Measurements from ENCODE around the gene P2RY13.

Gene P2RY13

GRCh38 chr3:151319628-151320027 lies 9.7 kb downstream of the P2RY13 start:
- DNase-seq = no peak

DNA sequence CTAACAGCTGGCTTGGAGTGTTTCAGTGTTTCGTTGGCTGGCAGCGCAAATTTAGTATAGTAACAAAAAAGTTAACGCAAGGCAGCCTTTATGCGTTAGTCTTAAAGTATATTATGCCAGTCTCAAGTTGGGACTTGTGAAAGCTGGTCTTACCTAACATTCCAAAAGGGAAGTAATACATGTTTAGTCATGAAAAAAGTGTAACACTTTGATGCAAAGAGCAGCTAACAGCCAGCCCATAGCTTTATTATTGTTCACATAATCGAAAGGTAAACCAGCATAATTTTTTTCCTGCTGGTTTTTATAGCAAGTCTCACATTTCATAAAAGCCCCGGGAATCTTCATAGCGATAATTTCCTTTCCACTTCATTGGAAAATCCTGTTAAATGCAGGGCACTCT lies 10.4 kb downstream of the P2RY13 start:
- DNase-seq = no peak

DNA sequence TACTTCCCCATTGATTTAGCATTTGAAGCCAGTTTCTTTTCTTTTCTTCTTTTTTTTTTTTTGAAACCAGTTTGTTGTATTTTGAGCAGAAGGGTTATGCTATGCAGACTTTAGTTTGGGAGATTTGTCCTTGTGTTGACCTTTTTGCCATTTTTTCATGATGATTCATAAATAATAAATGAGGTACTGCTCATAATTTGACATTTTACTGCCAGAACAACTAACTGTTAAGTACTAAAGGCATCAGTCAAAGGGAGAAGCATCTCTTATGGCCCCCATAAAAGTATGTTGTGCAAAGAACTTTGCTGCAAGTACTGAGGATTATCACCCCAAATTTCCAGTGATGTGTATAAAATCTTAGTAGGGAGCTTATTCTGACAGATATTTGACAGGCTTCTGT lies 11.0 kb downstream of the P2RY13 start:
- no peak for DNase-seq

DNA sequence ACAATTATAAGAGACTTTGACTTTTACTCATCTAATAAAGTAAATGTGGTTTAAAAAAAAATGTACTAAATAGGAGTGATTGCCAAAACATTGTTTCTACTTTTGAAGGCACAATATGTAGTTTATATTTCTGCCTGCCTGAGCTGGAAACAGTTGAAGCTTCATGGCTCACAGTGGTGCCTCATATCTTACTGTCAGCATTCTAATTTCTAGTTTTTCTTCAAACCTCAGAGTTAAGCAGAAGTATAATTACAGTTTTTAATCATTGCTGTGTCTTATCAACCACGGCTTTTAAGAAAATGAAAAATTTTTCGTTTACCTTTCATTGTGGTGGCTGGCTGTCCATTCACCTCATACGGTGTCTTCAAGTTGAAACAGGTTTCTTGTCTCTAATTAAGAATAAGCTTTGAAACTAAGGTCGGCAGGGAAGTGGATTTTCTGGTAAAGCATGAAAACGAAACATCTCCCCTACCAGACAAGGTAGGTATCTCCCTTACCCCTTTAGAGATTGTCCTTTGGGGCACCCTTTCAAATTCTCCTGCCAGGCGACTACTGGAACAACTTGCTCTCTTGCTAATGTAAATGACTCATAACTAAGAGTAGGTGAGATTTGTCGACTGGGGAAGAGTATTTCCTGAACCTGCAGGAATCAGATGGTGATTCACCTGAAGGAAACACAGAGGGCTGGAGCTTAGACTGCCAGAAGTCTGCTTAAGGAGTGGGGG lies 12.9 kb downstream of the P2RY13 start, which contains the start of gene GPR87:
TSS of gene GPR87 (minus strand) at position 554 of the 725 bp plus-strand sequence. CDS start 16,720 bp downstream, outside the sequence.
- DNase-seq = no peak

GRCh38 chr3:151315846-151316245 lies 13.5 kb downstream of the P2RY13 start:
- no peak for DNase-seq

DNA sequence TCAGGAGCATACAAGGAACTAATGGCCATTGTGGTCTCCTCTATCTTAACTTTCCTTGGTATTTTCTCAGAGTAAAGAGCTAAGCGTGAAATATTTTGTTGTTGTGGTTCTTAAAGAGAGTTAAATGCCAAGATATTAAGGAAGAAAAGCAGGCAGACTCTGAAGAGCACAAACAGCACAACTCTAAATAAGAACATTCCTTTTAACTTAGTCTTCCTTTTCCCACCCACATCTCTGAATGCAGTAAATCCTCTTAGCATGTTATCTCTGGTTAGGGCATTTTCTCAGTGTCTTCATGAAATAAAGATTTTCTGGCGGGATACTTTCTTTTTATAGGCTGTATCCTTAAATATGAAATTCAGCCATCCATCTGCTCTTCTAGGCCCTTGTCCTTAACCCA lies 14.2 kb downstream of the P2RY13 start:
- DNase-seq = no peak

DNA sequence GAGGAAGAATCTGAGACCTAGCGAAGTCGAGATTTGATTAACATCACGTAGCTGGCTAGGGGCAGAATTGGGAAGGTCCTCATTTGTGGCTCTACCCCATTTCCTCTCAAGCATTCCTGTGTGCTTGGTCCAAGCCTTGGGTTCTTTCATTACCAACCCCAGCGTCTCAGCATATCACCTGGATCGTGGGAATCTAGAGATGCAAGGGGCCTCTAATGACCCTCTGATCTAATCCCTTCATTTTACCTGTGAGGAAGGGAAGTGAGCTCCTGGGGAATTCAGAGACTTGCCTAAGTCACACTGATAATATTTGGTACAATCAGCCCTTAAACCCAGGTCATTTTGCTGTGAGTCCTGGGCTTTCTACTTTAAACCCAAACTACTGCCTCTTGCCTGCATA lies 14.8 kb downstream of the P2RY13 start:
- no peak for DNase-seq

DNA sequence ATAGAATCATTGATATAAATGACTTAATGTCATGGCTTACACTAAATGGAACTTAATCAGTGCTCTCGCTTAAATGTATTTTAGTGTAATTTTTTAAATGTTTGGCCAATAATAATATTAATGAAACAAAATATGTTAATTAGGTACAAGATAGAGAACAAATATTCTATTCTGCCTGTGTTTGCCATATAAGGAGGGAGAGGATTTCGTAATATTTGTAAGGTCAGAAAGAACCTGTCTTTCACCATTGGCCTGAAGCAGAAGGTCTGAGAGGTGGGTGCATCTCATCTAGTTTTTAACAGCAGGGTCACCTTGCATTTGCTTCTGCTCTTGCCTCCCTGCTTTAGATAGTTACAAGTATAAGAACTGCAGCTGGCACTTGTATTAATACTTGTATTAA lies 15.2 kb downstream of the P2RY13 start:
- DNase-seq = no peak

GRCh38 chr3:151312972-151313371 lies 16.4 kb downstream of the P2RY13 start:
- DNase-seq = no peak

DNA sequence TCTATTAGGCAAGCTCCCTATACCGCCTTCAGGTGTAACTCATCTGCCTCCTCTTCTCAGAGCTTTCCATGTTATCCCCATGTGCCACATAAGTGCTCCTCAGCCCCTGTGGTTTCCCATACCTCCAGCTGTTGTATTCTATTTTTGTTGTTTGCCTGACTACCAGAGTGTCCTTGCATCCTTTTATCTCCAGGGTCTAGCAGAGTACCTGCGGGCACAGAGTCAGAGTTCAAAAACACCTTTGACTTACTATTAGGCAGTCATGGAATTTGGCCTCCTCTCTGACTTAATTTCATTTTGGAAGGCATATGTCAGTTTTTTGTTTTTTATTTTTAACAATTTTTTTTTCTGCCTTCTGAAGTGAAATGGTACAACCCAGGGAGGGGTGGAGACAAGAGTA lies 19.8 kb downstream of the P2RY13 start:
- DNase-seq = no peak

DNA sequence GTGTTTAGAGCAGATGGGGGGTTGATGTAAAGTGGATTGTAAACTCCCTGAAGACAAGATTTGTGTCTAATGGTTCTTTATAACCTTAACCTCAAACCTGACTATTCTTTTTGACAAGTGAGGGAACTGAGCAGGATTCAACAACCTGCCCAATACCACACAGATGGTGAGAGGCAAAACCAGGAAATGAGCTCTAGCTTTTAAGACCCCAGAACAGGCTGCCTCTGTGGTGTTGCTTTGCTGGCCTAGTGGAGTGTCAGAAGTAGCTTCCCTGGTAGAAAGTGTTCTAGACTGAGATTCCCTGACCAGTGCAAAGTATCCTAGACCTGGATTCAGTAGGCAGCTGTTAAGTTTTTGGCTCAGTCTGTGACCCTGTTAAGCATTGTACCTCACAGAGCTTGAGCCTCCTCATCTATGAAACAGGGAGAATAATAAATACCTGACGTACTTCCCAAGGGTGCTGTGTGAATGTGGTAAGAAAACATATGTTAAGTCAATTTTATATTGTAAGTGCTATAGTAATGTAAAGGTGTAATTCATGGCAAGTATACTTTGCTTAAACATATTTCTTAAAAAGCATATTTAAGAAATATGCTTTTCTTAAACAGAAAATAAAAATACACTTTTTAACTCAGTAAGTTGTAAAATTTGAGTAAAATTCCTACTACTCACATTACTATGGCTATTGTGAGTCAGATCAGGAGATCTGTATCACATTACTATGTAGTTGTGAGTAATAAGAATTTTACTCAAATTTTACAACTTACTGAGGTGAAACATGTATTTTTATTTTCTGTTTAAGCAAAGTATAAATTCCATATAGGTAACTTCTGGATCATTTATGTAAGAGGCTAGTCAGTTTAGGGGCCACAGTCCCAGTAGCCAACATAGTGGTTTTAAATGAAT lies 21.5 kb downstream of the P2RY13 start:
- no peak for DNase-seq

- DNase-seq = no peak
Measured at GRCh38 chr3:151307131-151307530, 22.2 kb downstream of the P2RY13 start.

GRCh38 chr3:151306168-151306810 lies 23.1 kb downstream of the P2RY13 start:
- DNase-seq = no peak

DNA sequence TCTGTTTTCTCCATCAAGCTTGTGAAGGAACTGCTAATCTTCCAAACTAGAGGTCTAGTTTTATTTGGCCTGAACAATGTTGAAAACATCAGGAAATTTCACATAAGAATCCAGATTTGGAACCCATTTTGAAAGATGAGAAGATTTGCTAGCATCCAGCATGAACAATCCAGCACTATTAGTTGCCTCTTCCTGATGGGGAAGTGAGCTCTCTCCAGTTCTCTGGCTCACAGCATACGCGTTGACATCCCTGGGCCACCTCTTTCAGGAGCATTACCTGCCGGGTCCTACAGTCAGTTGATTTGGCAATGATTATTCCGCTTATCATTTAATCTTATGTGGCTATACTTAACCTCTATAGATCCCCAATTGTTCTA lies 23.6 kb downstream of the P2RY13 start:
- DNase-seq = no peak

DNA sequence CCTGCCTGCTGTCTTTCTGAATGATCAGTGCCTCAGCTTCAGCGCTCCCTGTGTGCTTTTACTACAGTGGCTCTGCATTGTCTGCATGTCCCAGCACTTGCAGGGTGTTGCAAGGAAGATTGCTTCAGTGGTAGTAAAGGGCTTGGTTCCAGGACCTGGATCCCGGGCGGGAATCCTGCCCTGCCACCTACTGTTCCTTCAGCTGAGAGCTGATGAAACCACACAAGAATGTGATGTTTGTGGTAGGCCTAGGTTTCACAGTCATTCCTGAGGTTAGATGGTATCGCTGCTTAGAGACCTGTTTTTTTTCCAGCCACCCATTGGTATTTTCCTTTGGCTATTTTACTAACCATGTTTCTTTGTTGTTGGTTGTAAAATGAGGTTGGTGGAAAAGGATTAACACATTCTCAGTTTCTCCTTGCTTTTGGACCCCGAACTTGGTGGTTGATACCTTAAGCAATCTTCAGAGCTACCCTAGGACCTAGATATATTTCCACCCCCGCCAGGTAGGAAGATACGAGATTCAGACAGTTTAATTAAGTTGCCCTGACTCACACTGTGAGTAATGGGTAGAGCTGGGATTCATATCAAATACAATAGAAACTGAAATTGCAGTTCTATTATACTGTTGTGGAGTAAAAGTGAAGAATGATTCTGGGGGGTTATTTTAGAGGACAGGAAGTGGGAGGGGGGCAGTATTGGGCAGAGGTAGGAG lies 24.1 kb downstream of the P2RY13 start:
- no peak for DNase-seq

GRCh38 chr3:151303751-151304150 lies 25.6 kb downstream of the P2RY13 start:
- DNase-seq = no peak

DNA sequence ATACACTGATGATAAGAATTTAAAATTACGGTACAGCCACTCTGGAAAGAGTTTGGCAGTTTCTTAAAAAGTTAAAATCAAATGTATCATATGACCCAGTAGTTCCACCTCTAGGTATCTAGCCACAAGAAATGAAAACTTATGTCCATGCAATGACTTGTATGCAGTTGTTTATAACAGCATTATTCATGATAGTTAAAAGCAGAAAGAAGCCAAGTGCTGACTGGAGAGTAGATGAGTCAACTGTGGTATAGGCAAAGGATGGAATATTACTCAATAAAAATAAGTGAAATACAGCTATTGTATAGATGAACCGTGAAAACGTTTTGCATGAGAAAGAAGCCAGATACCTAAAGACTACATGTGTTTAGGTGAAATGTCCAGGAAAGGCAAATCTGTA lies 27.6 kb downstream of the P2RY13 start:
- no peak for DNase-seq

- DNase-seq = no peak
Measured at GRCh38 chr3:151300539-151300938, 28.8 kb downstream of the P2RY13 start.

GRCh38 chr3:151299006-151299405 lies 30.3 kb downstream of the P2RY13 start:
- DNase-seq = no peak

GRCh38 chr3:151297429-151297828 lies 31.9 kb downstream of the P2RY13 start:
- DNase-seq = no peak

DNA sequence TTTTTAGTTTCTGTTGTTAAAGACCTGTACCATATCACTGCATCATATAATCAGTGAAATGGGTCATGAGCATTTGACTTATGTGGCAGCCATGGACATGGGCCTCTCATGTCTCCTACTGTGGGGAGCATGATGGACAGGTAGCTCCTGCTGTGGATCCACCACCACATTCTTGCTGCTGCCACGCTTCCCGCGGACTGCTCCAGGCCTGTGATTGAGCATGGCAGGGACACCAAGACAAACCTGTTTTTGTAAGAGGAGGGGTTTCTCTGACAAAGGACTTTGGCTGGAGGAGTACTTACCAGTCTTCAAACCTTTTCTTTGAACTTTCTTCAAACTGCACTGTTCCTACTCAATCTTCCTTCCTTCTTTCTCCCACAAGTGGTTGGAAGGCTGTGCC lies 33.1 kb downstream of the P2RY13 start:
- DNase-seq = no peak

DNA sequence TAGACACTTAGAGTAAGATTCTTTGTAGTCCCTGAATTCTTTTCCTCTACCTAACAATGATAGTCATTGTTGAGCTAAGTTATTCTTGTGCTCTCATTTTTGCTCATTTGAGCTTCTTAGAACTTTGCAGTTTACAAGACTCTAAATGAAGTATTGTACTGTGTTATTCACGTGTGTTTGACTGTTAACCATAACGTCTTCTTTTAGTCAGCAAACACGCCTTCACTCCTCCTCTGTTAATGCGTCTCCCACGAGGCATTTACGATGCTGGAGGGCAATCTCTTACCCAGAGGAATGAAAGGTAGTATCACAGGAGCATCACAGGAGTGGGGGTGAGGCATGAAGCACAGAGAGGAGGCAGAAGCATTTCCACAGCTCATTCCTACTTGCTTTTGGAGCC lies 36.2 kb downstream of the P2RY13 start:
- no peak for DNase-seq

DNA sequence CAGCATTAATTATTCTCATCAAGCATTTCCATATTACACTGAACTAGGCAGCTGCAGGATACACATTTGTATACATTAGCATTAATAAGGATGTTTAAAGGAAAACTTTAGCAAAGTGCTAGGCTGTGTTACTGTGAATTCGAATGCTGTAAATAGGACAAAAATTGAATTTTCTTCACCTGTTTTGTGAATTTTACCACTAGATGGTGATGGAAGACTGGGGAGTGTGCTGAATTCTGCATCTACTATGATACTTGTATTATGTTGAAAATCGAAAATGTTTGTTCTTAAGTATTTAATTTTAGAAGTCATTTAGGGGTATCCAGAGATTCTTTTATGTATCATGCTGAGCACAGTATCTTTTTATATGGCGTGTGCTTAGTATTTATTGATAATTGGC lies 38.7 kb downstream of the P2RY13 start:
- DNase-seq = no peak
